Breast epithelium (tissue), 4 donors: ENCODE measurements around the gene FUBP3. TPM values are rescaled to one million over a fixed set of nuclear protein-coding genes. Genes with fewer than 3 reads are reported as not detected.

Source experiments
- DNase-seq, 2 donors: peaks; one replicate each; pipeline ENCODE4 v3.0.0-alpha.2; 2019; ENCODE audit warnings: low spot score in 2 of 2
- H3K27ac ChIP-seq, 2 donors: fragments of 200-600 bp; sonication (generic) in 1 of 2; one replicate each; pipeline ENCODE4 v1.5.1; 2016 to 2019; ENCODE audit warnings: mild to moderate bottlenecking in 1 of 2
- H3K27me3 ChIP-seq, 2 donors: fragments of 200-600 bp; sonication (generic) in 1 of 2; one replicate each; pipeline versions ENCODE4 v1.5.1 to v1.6.0; 2017 to 2019; ENCODE audit warnings: control low read depth in 1 of 2, mild to moderate bottlenecking in 1 of 2
- H3K36me3 ChIP-seq: fragments of 200-600 bp; one replicate; pipeline ENCODE4 v1.5.1; 2019
- H3K4me1 ChIP-seq, 2 donors: fragments of 200-600 bp; sonication (generic); one replicate each; pipeline ENCODE4 v1.5.1; 2016 to 2019; ENCODE audit warnings: control low read depth in 1 of 2
- H3K4me3 ChIP-seq, 3 donors: fragments of 200-600 bp; sonication (generic); 1 replicate in 2 of 3; 2 replicates in 1 of 3; pipeline ENCODE4 v1.5.1; 2016 to 2019; ENCODE audit warnings: mild to moderate bottlenecking in 3 of 3, moderate library complexity in 2 of 3
- H3K9me3 ChIP-seq, 2 donors: fragments of 200-600 bp; sonication (generic) in 1 of 2; one replicate each; pipeline ENCODE4 v1.5.1; 2016 to 2019; ENCODE audit warnings: control low read depth in 1 of 2
- CTCF ChIP-seq, 3 donors: fragments of 450-650 bp; IDR thresholded peaks; one replicate each; pipeline ENCODE4 v1.5.1; 2016 to 2017; ENCODE audit warnings: antibody characterized with exemption in 3 of 3, mild to moderate bottlenecking in 3 of 3, moderate library complexity in 3 of 3
- POLR2A ChIP-seq: fragments of 450-650 bp; IDR thresholded peaks from one replicate; pipeline ENCODE4 v1.6.1; 2016; ENCODE audit warnings: antibody characterized with exemption, mild to moderate bottlenecking, moderate library complexity
- POLR2AphosphoS5 ChIP-seq, 3 donors: sonication (generic); formaldehyde crosslinking; IDR thresholded peaks; one replicate each; pipeline ENCODE4 v1.6.1; 2017; ENCODE audit warnings: antibody characterized with exemption in 3 of 3
- intact Hi-C: fragments of 100-400 bp; cut with DNase I; formaldehyde crosslinking; loops from one replicate; pipeline ENCODE4 v1.15.1; 2023; ENCODE audit warnings: low total_unique reads
- total RNA-seq, 3 donors: library from RNA; depleted of rRNA; stranded (reverse); fragments of >200 nt; gene quantifications; one replicate each; pipeline ENCODE4 v1.1.0, GENCODE V29; 2016

The FUBP3 gene
- total RNA-seq, 3 donors from 2014 or later = 36.6 to 42.6 (median 38.7) TPM

GRCh38 chr9:130663258-130663976, 84.0 kb downstream of the FUBP3 start:
- intact Hi-C loops = loop anchor here (5.0 kb wide), 1 partner anchor 1006 kb away; no protein-coding TSS in a partner anchor
- Histone ChIP-seq H3K9me3 (peaks cover 0 to 3% of the 10 kb centered on the region in 2 donors), H3K36me3 (no peaks in the 10 kb centered on the region), H3K4me3 (peak overlapping the region in 2 of 3 donors; percentile 20 to 56), H3K4me1 (peaks cover 22 to 34% of the 10 kb centered on the region in 2 donors), H3K27me3 (peaks cover 30 to 100% of the 10 kb centered on the region in 2 donors), H3K27ac (no peak overlapping the region)
- DNase-seq = no peak
- TF ChIP-seq POLR2A (no peak), CTCF (IDR thresholded peaks at IDR 0.05) (no peak), POLR2AphosphoS5 (IDR thresholded peaks at IDR 0.05) (no peak)

GRCh38 chr9:130663977-130664250, 84.5 kb downstream of the FUBP3 start:
- no peak overlapping the region for H3K27ac ChIP-seq
- intact Hi-C loops = loop anchor here (5.0 kb wide), 1 partner anchor 1007 kb away; no protein-coding TSS in a partner anchor
- no peak for DNase-seq
- no peak for TF ChIP-seq POLR2A
- TF ChIP-seq CTCF (IDR thresholded peaks at IDR 0.05) = no peak
- TF ChIP-seq POLR2AphosphoS5 (IDR thresholded peaks at IDR 0.05) = no peak
- H3K27me3 ChIP-seq = peaks cover 30 to 95% of the 10 kb centered on the region in 2 donors
- H3K9me3 ChIP-seq = no peaks in the 10 kb centered on the region
- peaks cover 22 to 34% of the 10 kb centered on the region in 2 donors for H3K4me1 ChIP-seq
- H3K36me3 ChIP-seq = no peaks in the 10 kb centered on the region
- peak overlapping the region in 2 of 3 donors; percentile 20 to 56 for H3K4me3 ChIP-seq

GRCh38 chr9:130664251-130665028, 85.1 kb downstream of the FUBP3 start, which contains the start of gene PRDM12:
TSS of gene PRDM12 (plus strand) at chr9:130664594. CDS start at chr9:130664654, 60 bp downstream.
- intact Hi-C loops = loop anchor here (5.0 kb wide), 1 partner anchor 1007 kb away; no protein-coding TSS in a partner anchor
- DNase-seq = no peak
- H3K9me3 ChIP-seq = no peaks in the 10 kb centered on the region
- H3K27ac ChIP-seq = no peak within 1 kb of the TSS
- peak within 1 kb of the TSS in 2 of 3 donors; percentile 20 to 56 for H3K4me3 ChIP-seq
- H3K27me3 ChIP-seq = peaks cover 27 to 89% of the 10 kb centered on the region in 2 donors
- no peaks in the 10 kb centered on the region for H3K36me3 ChIP-seq
- no peak for TF ChIP-seq POLR2AphosphoS5 (IDR thresholded peaks at IDR 0.05)
- no peak for TF ChIP-seq CTCF (IDR thresholded peaks at IDR 0.05)
- TF ChIP-seq POLR2A = no peak
- H3K4me1 ChIP-seq = peaks cover 22 to 34% of the 10 kb centered on the region in 2 donors

- no peaks in the 10 kb centered on the region for H3K9me3 ChIP-seq
- peak overlapping the region in 2 of 3 donors; percentile 8 to 56 for H3K4me3 ChIP-seq
- H3K27me3 ChIP-seq = peaks cover 21 to 83% of the 10 kb centered on the region in 2 donors
- peaks cover 22 to 31% of the 10 kb centered on the region in 2 donors for H3K4me1 ChIP-seq
- TF ChIP-seq POLR2A (no peak), POLR2AphosphoS5 (IDR thresholded peaks at IDR 0.05) (no peak), CTCF (IDR thresholded peaks at IDR 0.05) (no peak)
- no peaks in the 10 kb centered on the region for H3K36me3 ChIP-seq
- intact Hi-C loops = no loop called here
- no peak overlapping the region for H3K27ac ChIP-seq
- DNase-seq = no peak
Measured at GRCh38 chr9:130665029-130665430, 85.7 kb downstream of the FUBP3 start.
